GM23338 (cell line): Measurements from ENCODE around the gene SMPDL3A. TPM values are rescaled to one million over a fixed set of nuclear protein-coding genes. Genes with fewer than 3 reads are reported as not detected.

Source experiments
- ATAC-seq: fragments of 200-7000 bp; cut with Tn5 transposase; 3 replicates; pipeline ENCODE4 v1.9.1; 2020
- DNase-seq: peaks from one replicate; pipeline ENCODE4 v3.0.0-alpha.2; 2015; ENCODE audit warnings: low spot score
- H2AFZ ChIP-seq: fragments of 200-600 bp; sonication (generic); 2 replicates; pipeline ENCODE4 v1.8.0; 2016; ENCODE audit warnings: antibody characterized with exemption, mild to moderate bottlenecking, moderate library complexity
- H3F3A ChIP-seq: fragments of 200-600 bp; sonication (generic); replicated peaks from 2 replicates; pipeline ENCODE4 v1.8.0; 2017; ENCODE audit warnings: antibody characterized with exemption, mixed run types, low read depth
- H3K27ac ChIP-seq: fragments of 200-600 bp; sonication (generic); 2 replicates; pipeline ENCODE4 v1.6.1; 2016; ENCODE audit warnings: low read depth
- H3K27me3 ChIP-seq: fragments of 200-600 bp; sonication (generic); 2 replicates; pipeline ENCODE4 v1.8.0; 2016; ENCODE audit warnings: mild to moderate bottlenecking, mixed run types, moderate library complexity; ENCODE audit not compliant: insufficient read depth
- H3K36me3 ChIP-seq: fragments of 200-600 bp; sonication (generic); 2 replicates; pipeline ENCODE4 v1.8.0; 2016; ENCODE audit warnings: mild to moderate bottlenecking; ENCODE audit not compliant: insufficient read depth
- H3K4me1 ChIP-seq: fragments of 200-600 bp; sonication (generic); 2 replicates; pipeline ENCODE4 v1.8.0; 2016; ENCODE audit warnings: mild to moderate bottlenecking, moderate library complexity; ENCODE audit not compliant: insufficient read depth
- H3K4me2 ChIP-seq: fragments of 200-600 bp; sonication (generic); 2 replicates; pipeline ENCODE4 v1.7.1; 2017; ENCODE audit warnings: mixed run types
- H3K4me3 ChIP-seq: fragments of 200-600 bp; sonication (generic); 2 replicates; pipeline ENCODE4 v1.6.1; 2016; ENCODE audit warnings: mixed run types
- H3K79me2 ChIP-seq: fragments of 200-600 bp; sonication (generic); replicated peaks from 2 replicates; pipeline ENCODE4 v1.8.0; 2017; ENCODE audit warnings: mild to moderate bottlenecking; ENCODE audit not compliant: insufficient read depth
- H3K9me2 ChIP-seq: fragments of 200-600 bp; sonication (generic); 2 replicates; pipeline ENCODE4 v1.8.0; 2017; ENCODE audit not compliant: insufficient read depth
- H4K20me1 ChIP-seq: fragments of 200-600 bp; sonication (generic); replicated peaks from 2 replicates; pipeline ENCODE4 v1.8.0; 2017; ENCODE audit warnings: mild to moderate bottlenecking; ENCODE audit not compliant: insufficient read depth
- H3K27ac Mint-ChIP-seq: 2 replicates; pipeline ENCODE4 v1.8.0; 2020; ENCODE audit warnings: inconsistent platforms, mild to moderate bottlenecking, moderate library complexity, mixed read lengths
- H3K27me3 Mint-ChIP-seq: 3 replicates; pipeline ENCODE4 v1.8.0; 2022; ENCODE audit warnings: low read depth, mild to moderate bottlenecking, moderate library complexity, mixed read lengths, inconsistent platforms; ENCODE audit not compliant: insufficient read depth, poor library complexity
- H3K36me3 Mint-ChIP-seq: 3 replicates; pipeline ENCODE4 v1.8.0; 2021; ENCODE audit warnings: low read depth, mild to moderate bottlenecking, inconsistent platforms, moderate library complexity, mixed read lengths
- H3K4me1 Mint-ChIP-seq: 3 replicates; pipeline ENCODE4 v1.8.0; 2020; ENCODE audit warnings: mild to moderate bottlenecking, inconsistent platforms, mixed read lengths
- H3K4me3 Mint-ChIP-seq: 3 replicates; pipeline ENCODE4 v1.8.0; 2021; ENCODE audit warnings: moderate library complexity, mild to moderate bottlenecking, inconsistent platforms, mixed read lengths
- H3K9me3 Mint-ChIP-seq: 3 replicates; pipeline ENCODE4 v1.8.0; 2020; ENCODE audit warnings: moderate library complexity, mild to moderate bottlenecking, inconsistent platforms, mixed read lengths
- CREB1 ChIP-seq: fragments of 250-450 bp; sonication (Bioruptor Pico); IDR thresholded peaks from 2 replicates; pipeline ENCODE4 v1.5.0; 2020; ENCODE audit warnings: low read depth, mild to moderate bottlenecking, moderate library complexity
- ETS1 ChIP-seq: IDR thresholded peaks from 2 replicates; pipeline ENCODE4 v1.6.1; 2016; ENCODE audit warnings: antibody characterized with exemption
- EZH2 ChIP-seq: fragments of 200-600 bp; sonication (generic); IDR thresholded peaks from one replicate; pipeline ENCODE4 v1.8.0; 2017; ENCODE audit warnings: antibody characterized with exemption, mild to moderate bottlenecking, low read depth; ENCODE audit not compliant: unreplicated experiment
- EZH2phosphoT487 ChIP-seq: fragments of 200-600 bp; sonication (generic); IDR thresholded peaks from one replicate; pipeline ENCODE4 v1.8.1; 2018; ENCODE audit warnings: antibody characterized with exemption; ENCODE audit not compliant: unreplicated experiment
- JUNB ChIP-seq: IDR thresholded peaks from one replicate; pipeline ENCODE4 v1.6.1; 2016; ENCODE audit warnings: antibody characterized with exemption; ENCODE audit not compliant: unreplicated experiment
- NANOG ChIP-seq: IDR thresholded peaks from 2 replicates; pipeline ENCODE4 v1.6.1; 2016; ENCODE audit warnings: antibody characterized with exemption, borderline replicate concordance
- POLR2AphosphoS5 ChIP-seq: IDR thresholded peaks from 2 replicates; pipeline ENCODE4 v1.6.1; 2016; ENCODE audit warnings: antibody characterized with exemption, low read depth
- REST ChIP-seq: IDR thresholded peaks from one replicate; pipeline ENCODE4 v1.6.1; 2018; ENCODE audit warnings: antibody characterized with exemption; ENCODE audit not compliant: unreplicated experiment
- STAT1 ChIP-seq: IDR thresholded peaks from one replicate; pipeline ENCODE4 v1.6.1; 2016; ENCODE audit warnings: antibody characterized with exemption; ENCODE audit not compliant: unreplicated experiment
- ZNF114 ChIP-seq: fragments of 250-450 bp; sonication (Bioruptor Pico); IDR thresholded peaks from 2 replicates; pipeline ENCODE4 v1.5.0; 2020; ENCODE audit warnings: mild to moderate bottlenecking, moderate library complexity
- ZNF331 ChIP-seq: fragments of 250-450 bp; sonication (Bioruptor Pico); IDR thresholded peaks from 2 replicates; pipeline ENCODE4 v1.5.0; 2020; ENCODE audit warnings: low read depth, mild to moderate bottlenecking, moderate library complexity
- ZNF462 ChIP-seq: fragments of 250-450 bp; sonication (Bioruptor Pico); IDR thresholded peaks from 2 replicates; pipeline ENCODE4 v1.5.0; 2020; ENCODE audit warnings: mild to moderate bottlenecking, moderate library complexity
- polyA plus RNA-seq: library from polyadenylated mRNA; unstranded; fragments of >200 nt; fragmentation: Nextera tagmentation; extraction: Ambion mirVana; gene quantifications from 2 replicates; pipeline ENCODE4 v1.2.1, GENCODE V29; 2016
- total RNA-seq: library from RNA; depleted of rRNA; stranded (reverse); fragments of >200 nt; shearing (Covaris generic); gene quantifications from 2 replicates; pipeline ENCODE4 v1.2.3, GENCODE V29; 2014
- TF ChIP-seq, protein P1 (sequence below), 2 experiments: fragments of 200-600 bp in 1 of 2; sonication (generic) in 1 of 2; conservative IDR thresholded peaks; 2 replicates each; pipeline versions ENCODE4 v1.5.1 to v1.6.1; 2016 to 2017; ENCODE audit warnings: antibody characterized with exemption in 2 of 2, low read depth in 2 of 2, mild to moderate bottlenecking in 2 of 2, moderate library complexity in 1 of 2

The SMPDL3A gene
- total and polyA plus RNA-seq, 2 experiments from 2014 or later, result 3.5 to 6.3 TPM

DNA sequence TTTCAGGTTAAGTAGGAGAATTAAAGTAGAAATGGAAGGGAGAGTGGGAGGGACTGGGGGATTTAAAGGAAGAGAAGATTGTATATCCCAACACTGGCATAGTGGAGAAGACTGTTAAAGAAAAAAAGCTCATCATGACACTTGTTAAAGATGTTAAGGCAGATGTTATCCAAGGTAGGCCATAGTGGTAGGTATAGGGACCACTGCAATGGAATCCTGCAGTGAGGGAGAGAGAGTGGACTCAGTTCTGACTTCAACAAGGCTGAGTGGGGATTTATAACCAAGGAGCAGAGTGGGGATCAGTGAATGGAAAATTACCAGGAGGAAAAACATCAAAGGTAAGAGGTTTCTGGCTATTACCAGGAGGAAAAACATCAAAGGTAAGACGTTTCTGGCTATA, 21.1 kb downstream of the SMPDL3A start:
- Histone ChIP-seq H3K4me3 (no peak overlapping the region), H3K36me3 (no peaks in the 10 kb centered on the region), H4K20me1 (no peaks in the 10 kb centered on the region), H3K4me1 (no peaks in the 10 kb centered on the region), H3K27ac (no peak overlapping the region), H3F3A (no peaks in the 10 kb centered on the region), H3K27me3 (no peaks in the 10 kb centered on the region), H3K4me2 (no peak overlapping the region), H2AFZ (no peak overlapping the region), H3K9me2 (no peaks in the 10 kb centered on the region), H3K79me2 (no peaks in the 10 kb centered on the region)
- Mint-ChIP-seq H3K4me3 (no peak overlapping the region), H3K27ac (no peak overlapping the region), H3K9me3 (no peaks in the 10 kb centered on the region), H3K4me1 (no peaks in the 10 kb centered on the region), H3K27me3 (peaks cover 2% of the 10 kb centered on the region), H3K36me3 (no peaks in the 10 kb centered on the region)
- peak; percentile 24; the same call in 1 of the 3 replicates for ATAC-seq
- no peak for TF ChIP-seq REST
- no peak for TF ChIP-seq ZNF114 (CRISPR knock-in tag)
- TF ChIP-seq ZNF331 (CRISPR knock-in tag), result no peak
- no peak for TF ChIP-seq STAT1
- TF ChIP-seq POLR2AphosphoS5, result no peak
- TF ChIP-seq JUNB, result no peak
- no peak for TF ChIP-seq EZH2phosphoT487
- TF ChIP-seq, protein P1, sequence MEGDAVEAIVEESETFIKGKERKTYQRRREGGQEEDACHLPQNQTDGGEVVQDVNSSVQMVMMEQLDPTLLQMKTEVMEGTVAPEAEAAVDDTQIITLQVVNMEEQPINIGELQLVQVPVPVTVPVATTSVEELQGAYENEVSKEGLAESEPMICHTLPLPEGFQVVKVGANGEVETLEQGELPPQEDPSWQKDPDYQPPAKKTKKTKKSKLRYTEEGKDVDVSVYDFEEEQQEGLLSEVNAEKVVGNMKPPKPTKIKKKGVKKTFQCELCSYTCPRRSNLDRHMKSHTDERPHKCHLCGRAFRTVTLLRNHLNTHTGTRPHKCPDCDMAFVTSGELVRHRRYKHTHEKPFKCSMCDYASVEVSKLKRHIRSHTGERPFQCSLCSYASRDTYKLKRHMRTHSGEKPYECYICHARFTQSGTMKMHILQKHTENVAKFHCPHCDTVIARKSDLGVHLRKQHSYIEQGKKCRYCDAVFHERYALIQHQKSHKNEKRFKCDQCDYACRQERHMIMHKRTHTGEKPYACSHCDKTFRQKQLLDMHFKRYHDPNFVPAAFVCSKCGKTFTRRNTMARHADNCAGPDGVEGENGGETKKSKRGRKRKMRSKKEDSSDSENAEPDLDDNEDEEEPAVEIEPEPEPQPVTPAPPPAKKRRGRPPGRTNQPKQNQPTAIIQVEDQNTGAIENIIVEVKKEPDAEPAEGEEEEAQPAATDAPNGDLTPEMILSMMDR (conservative IDR thresholded peaks at IDR 0.05; ENCODE audit: low read depth in 2 of 2), result no peak
- TF ChIP-seq NANOG, result no peak
- TF ChIP-seq ZNF462, result no peak
- TF ChIP-seq ETS1, result no peak
- TF ChIP-seq EZH2, result no peak
- no peak for TF ChIP-seq CREB1 (CRISPR knock-in tag)
- DNase-seq, result no peak
